HG03108 (cell line): ENCODE results near the gene AP2A2.

ENCODE experiments used
- ATAC-seq: cut with Tn5 transposase; IDR thresholded peaks from one replicate; pipeline ENCODE4 v1.9.1; 2021; ENCODE audit warnings: moderate library complexity; ENCODE audit not compliant: unreplicated experiment

Gene AP2A2

DNA sequence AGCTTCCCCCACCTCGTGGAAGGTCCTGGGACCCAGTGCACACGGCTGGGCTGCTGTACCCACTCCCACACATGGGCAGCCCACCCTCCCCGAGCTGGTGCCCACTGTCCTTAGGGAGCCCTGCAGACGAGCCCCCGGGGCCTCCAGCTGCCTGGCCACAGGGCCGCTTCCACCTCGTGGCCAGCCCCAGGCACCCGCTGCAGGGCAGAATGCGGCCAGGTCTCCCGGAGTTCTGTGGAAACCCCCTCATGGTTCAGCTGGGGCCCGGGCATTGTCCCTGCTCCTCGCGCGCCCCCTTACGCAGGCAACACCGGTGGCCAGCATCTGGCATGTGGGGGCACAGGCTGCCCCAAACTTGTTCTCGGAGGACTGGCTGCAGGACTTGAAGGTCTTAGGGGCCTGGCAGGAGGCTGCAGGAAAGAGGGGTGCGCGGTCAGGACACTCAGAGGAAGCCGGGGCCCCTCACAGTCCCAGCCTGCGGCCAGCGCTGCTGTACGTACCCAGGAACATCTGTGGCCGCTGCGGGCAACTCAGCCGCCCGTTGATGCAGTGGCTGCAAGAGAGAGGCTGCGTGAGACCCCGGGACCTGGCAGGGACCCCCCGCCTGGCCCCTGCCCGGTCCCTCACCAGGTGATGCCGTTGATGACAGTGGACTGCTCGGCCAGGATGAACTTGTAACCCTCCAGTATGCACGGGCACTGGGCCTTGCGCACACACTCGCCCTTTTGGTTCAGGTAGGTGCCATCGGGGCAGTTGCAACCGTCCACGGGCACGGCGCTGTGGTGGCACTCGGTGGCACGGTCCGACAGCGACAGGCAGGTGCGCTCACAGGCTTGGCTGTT lies 101.2 kb downstream of the AP2A2 start:
- no peak for ATAC-seq

GRCh38 chr11:1027483-1028290 lies 102.0 kb downstream of the AP2A2 start:
- no peak for ATAC-seq

DNA sequence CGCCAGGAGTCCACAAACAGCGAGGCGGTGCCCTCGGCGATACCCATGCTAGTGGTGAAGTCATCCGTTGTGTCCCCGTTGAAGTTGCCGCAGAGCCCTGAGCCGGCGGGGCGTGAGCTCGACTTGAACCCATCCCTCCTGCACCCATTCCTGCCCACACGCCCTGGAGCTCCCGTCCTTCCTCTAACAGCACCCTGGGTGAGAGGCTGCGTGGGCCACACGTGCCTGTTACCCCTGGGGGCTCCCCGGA lies 102.5 kb downstream of the AP2A2 start:
- no peak for ATAC-seq

DNA sequence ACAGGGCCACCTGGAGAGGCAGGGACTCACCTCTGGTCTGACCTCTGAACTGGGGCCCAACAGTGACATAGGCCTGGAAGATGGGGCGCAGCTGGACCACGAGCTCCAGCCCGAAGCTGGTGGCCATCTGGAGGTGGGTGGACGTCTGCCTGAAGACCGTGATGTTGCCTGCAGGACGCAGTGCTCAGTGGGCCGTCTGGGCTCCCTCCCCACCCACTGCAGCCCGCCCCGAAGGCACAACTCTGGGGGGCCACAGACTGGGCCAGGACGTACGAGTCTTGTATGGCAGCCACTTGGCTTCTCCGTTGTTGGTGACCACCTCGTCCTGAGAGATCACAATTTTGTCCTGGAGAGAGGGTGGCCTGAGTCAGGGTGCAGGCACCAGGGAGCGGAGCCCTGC lies 102.9 kb downstream of the AP2A2 start:
- ATAC-seq = no peak

GRCh38 chr11:1029051-1029450 lies 103.4 kb downstream of the AP2A2 start:
- no peak for ATAC-seq

DNA sequence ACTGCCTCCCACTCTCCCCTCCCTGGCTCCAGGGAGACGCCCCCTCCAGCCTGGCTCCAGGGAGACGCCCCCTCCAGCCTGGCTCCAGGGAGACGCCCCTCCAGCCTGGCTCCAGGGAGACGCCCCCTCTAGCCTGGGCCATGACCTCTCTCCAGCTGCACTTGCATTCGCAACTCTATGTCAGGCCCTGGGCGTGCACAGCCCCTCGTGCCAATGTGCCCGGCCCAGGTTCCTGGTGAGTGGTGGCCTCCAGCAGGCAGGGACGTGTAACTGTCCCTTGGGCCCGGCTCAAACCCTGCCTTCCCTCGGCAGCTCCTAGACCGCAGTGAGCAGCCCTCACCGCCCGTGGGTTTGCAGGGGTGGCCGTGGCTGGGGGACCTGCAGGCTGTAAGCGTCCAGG lies 104.0 kb downstream of the AP2A2 start:
- no peak for ATAC-seq

DNA sequence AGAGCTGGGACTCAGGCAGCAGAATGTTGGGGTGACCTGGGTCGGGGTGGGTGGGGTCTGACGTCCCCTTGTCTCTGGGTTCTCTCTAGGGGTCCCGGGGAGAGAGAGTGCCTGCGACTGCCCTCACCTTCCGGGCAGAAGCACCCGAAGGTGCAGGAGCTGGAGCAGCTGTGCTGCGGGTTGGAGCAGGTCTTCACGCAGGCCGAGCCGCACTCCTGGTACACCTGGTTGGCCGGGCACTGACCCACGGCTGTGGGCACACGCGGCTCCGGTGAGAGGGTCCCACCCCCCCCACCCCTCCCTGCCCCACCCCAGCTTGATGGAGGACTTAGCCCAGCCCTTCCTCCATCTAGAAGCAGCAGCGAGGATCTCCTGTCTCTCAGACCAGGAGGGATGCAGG lies 104.4 kb downstream of the AP2A2 start:
- no peak for ATAC-seq

DNA sequence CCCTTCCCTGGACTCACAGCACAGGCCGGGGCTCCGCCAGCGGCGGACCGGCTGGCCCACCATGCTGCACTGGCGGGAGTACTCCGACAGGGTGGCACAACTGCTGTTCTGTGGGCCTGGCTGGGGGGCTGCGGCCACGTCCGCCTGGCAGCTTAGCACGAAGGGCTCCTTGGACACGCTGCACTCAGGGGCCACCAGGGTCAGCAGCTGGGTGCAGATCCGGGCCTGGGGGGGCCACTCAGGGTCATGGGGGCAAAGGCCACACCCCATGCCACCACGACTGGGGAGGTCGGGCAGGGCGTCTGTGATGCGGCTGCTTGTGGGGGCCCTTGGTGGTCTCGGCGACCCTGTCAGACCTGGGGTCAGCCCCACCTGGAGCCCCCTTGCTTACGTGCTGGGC lies 104.9 kb downstream of the AP2A2 start:
- ATAC-seq = no peak

- ATAC-seq = no peak
These were observed 105.6 kb downstream of the AP2A2 start for GRCh38 chr11:1031121-1031899.

DNA sequence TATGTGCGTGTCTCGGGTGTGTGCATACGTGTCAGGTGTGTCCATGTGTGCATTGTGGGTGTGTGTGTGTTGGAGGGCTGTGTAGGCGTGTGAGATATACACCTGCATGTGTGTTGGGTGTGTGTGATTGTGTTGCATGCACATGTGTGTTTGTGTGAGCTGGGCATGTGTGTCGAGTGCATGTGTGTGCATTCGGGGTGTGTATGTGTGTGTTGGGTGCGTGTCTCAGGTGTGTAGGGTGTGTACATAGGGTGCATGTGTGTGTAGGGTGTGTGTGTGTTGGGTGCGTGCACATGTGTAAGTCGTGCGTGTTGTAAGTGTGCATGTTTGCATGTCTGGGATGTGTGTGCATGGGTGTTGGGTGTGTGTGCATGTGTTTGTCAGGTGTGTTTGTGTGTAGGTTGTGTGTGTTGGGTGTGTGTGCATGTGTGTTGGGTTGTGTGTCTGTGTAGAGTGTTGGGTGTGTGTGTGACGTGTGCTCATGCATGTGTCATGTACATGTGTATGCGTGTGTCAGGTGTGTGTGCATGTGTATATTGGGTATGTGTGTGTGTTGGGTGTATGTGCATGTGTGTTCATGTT lies 106.7 kb downstream of the AP2A2 start:
- no peak for ATAC-seq

- ATAC-seq = no peak
These were observed 107.5 kb downstream of the AP2A2 start for GRCh38 chr11:1033016-1033798.

DNA sequence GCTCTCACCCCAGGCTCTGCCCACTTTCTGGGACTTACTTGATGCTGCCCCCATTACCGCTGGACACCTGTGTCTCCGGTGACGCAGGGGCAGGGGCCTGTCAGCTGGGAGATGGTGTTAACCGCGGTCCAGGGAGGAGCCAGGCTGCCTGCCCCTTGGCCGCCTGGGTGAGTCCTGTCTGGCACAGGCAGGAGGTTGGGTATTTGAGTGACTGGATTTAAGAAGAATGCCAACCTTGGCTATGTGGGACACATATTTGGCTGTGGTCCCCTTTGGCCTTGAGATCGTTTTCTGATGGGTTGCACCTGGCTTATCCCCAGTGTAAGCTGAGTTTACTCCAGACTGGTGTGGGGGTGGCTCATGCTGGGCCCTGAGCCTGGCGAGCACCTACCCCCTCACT lies 108.3 kb downstream of the AP2A2 start:
- ATAC-seq = no peak

DNA sequence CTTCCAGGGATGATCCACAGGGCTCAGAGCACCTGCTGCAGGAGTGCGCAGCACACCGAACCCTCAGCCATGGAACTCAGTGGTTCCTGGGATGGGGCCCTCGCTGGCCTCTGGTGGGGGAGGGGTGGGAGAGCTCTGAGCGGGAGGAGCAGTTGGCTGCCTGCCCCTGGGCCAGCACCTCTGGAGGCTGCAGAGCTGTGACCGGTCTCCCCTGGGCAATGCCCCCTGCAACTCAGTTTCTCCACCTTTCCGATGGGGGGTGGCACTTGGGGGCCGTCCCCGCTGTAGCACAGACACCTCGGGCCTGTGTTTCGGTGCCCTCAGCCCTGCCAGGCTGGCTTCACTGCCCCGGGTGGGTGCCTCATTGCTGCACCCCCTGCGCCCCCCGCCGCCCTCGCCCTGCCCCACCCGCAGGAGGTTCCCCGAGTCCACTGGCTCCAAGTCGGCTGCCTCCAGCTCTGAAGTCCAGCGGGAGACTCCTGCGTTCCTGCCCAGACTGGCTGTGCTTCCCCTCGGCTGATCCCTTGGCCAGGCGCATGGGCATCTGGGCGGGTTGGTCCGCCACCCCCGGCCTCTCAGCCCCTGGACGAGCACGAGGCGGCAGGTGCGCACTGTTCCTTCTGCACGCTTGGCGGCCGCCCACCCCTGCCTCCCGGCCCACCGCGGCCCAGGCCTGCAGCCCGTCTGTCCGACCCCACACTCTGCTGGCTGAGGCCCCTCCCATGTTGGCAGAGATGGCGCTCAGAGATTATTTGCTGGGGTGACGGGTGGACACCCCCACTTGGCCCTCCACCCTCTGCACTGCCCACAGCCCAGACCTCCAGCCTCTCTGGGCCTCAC lies 109.0 kb downstream of the AP2A2 start:
- ATAC-seq = no peak

GRCh38 chr11:1035577-1036283 lies 110.1 kb downstream of the AP2A2 start:
- no peak for ATAC-seq

GRCh38 chr11:1036303-1036923 lies 110.7 kb downstream of the AP2A2 start, which contains the start of gene MUC6:
Gene MUC6 (minus strand): TSS chr11:1036718. CDS start chr11:1036655, 63 bp downstream.
- ATAC-seq = no peak

- no peak for ATAC-seq
These were observed 111.3 kb downstream of the AP2A2 start for GRCh38 chr11:1036931-1037330.

DNA sequence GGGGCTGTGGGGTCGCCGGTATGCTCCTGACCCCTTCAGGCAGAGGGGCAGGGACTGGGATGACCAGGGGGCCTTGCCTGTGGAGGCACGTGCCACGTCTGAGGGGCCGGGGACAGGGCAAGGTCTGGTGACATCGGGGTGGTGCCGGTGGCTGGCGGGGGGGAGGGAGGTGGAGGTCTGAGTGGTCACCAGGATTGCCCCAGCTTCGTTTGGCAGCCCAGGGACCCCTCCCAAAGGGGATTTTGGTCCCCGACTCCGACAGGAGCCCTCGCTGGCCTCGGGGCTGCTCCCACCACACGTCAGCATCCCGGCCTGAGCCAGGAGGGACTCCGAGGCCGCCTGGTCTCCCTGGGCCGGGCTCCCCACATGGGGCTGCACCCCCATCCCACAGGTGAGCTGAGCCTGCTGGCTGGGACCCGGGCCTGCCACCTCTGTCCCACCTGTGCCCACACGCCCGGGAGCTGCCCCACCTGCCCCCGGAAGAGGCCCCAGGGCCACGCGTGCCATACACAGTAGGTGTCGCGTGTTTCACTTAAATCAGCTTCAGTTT lies 111.9 kb downstream of the AP2A2 start:
- ATAC-seq = no peak

GRCh38 chr11:1038361-1038760 lies 112.7 kb downstream of the AP2A2 start:
- no peak for ATAC-seq
